ENCODE measurements around the gene S100A7A. TPM values are rescaled to one million over a fixed set of nuclear protein-coding genes. Genes with fewer than 3 reads are reported as not detected.

The S100A7A gene
- total and polyA plus RNA-seq, 12 donors: not detected

- Histone ChIP-seq H3K4me3 (no peak overlapping the region), H3K36me3 (no peaks in the 10 kb centered on the region), H3K27ac (peak overlapping the region in 1 of 10 donors; percentile 48), H3K27me3 (peaks cover 0 to 4% (median 0%) of the 10 kb centered on the region in 7 donors), H3K4me1 (peaks cover 0 to 57% (median 0%) of the 10 kb centered on the region in 9 donors), H3K9me3 (no peaks in the 10 kb centered on the region)
- intact Hi-C loops (cut with DNase I): no loop called here
- no peak for TF ChIP-seq CTCF (IDR thresholded peaks at IDR 0.05)
- DNase-seq: no peak
- 87 to 96% methylated on average over 1 of the region's 1 CpG for WGBS, 2 donors
- no peak for ATAC-seq
Measured at GRCh38 chr1:153371231-153371630, 45.1 kb upstream of the S100A7A start.

GRCh38 chr1:153372571-153372970 lies 43.7 kb upstream of the S100A7A start:
- ATAC-seq (no peak), DNase-seq (no peak)
- 83 to 89% methylated on average over 2 of the region's 2 CpGs for WGBS, 2 donors
- H3K27ac ChIP-seq: no peak overlapping the region
- peaks cover 0 to 9% (median 0%) of the 10 kb centered on the region in 7 donors for H3K27me3 ChIP-seq
- no peaks in the 10 kb centered on the region for H3K36me3 ChIP-seq
- no peaks in the 10 kb centered on the region for H3K9me3 ChIP-seq
- no peak overlapping the region for H3K4me3 ChIP-seq
- intact Hi-C loops (cut with DNase I): no loop called here
- no peak for TF ChIP-seq CTCF (IDR thresholded peaks at IDR 0.05)
- H3K4me1 ChIP-seq: peaks cover 0 to 53% (median 0%) of the 10 kb centered on the region in 9 donors

- H3K4me1 ChIP-seq: peaks cover 0 to 50% (median 0%) of the 10 kb centered on the region in 9 donors
- ATAC-seq (peak in 1 of 8 donors; percentile 29), DNase-seq (no peak)
- TF ChIP-seq CTCF (IDR thresholded peaks at IDR 0.05): no peak
- intact Hi-C loops (cut with DNase I): no loop called here
- H3K4me3 ChIP-seq: no peak overlapping the region
- H3K9me3 ChIP-seq: no peaks in the 10 kb centered on the region
- WGBS, 2 donors: 63 to 72% methylated on average over 2 of the region's 2 CpGs
- H3K36me3 ChIP-seq: no peaks in the 10 kb centered on the region
- peak overlapping the region in 1 of 10 donors; percentile 65 for H3K27ac ChIP-seq
- peaks cover 0 to 11% (median 0%) of the 10 kb centered on the region in 7 donors for H3K27me3 ChIP-seq
Measured at GRCh38 chr1:153374071-153374470, 42.2 kb upstream of the S100A7A start.

- intact Hi-C loops (cut with DNase I): no loop called here
- H3K27ac ChIP-seq: peak within 1 kb of the TSS in 1 of 10 donors; percentile 65
- TF ChIP-seq CTCF (IDR thresholded peaks at IDR 0.05): no peak
- H3K9me3 ChIP-seq: peaks cover 0 to 4% (median 0%) of the 10 kb centered on the region in 11 donors
- no peaks in the 10 kb centered on the region for H3K36me3 ChIP-seq
- H3K4me1 ChIP-seq: peaks cover 0 to 44% (median 0%) of the 10 kb centered on the region in 9 donors
- H3K4me3 ChIP-seq: peak within 1 kb of the TSS in 1 of 10 donors; percentile 16
- DNase-seq (no peak), ATAC-seq (peak in 1 of 8 donors; percentile 39)
- 82 to 95% methylated on average over 1 of the region's 1 CpG for WGBS, 2 donors
- H3K27me3 ChIP-seq: peaks cover 0 to 11% (median 0%) of the 10 kb centered on the region in 7 donors
Measured at GRCh38 chr1:153375511-153375910, 40.8 kb upstream of the S100A7A start, which contains the start of gene S100A12. Gene S100A12, minus strand, starts transcription at chr1:153375621. Its CDS starts 1,029 bp downstream, at chr1:153374592.

Data from heart right ventricle (tissue), 16 donors.